Esophagus muscularis mucosa (tissue), 4 donors: ENCODE results near the gene IGF2BP3. TPM values are rescaled to one million over a fixed set of nuclear protein-coding genes. Genes with fewer than 3 reads are reported as not detected.

Source experiments
- DNase-seq: peaks from one replicate; pipeline ENCODE4 v3.0.0-alpha.2; 2017; ENCODE audit errors: extremely low spot score
- H3K27ac ChIP-seq, 4 donors: fragments of 200-600 bp; sonication (generic); replicated peaks in 1 of 4; 1 replicate in 3 of 4; 2 replicates in 1 of 4; pipeline ENCODE4 v1.5.1; 2016 to 2019; ENCODE audit warnings: mild to moderate bottlenecking in 1 of 4
- H3K27me3 ChIP-seq, 4 donors: fragments of 200-600 bp; sonication (generic); one replicate each; pipeline versions ENCODE4 v1.5.1 to v1.6.0; 2016 to 2019
- H3K36me3 ChIP-seq, 4 donors: fragments of 200-600 bp; sonication (generic); one replicate each; pipeline ENCODE4 v1.5.1; 2016 to 2019
- H3K4me1 ChIP-seq, 4 donors: fragments of 200-600 bp; sonication (generic); one replicate each; pipeline ENCODE4 v1.5.1; 2016 to 2019
- H3K4me3 ChIP-seq, 4 donors: fragments of 200-600 bp; sonication (generic); 1 replicate in 2 of 4; 2 replicates in 2 of 4; pipeline ENCODE4 v1.5.1; 2016 to 2019; ENCODE audit warnings: mild to moderate bottlenecking in 4 of 4, moderate library complexity in 1 of 4
- H3K9me3 ChIP-seq, 4 donors: fragments of 200-600 bp; sonication (generic); 1 replicate in 3 of 4; 2 replicates in 1 of 4; pipeline ENCODE4 v1.5.1; 2016 to 2019
- CTCF ChIP-seq, 3 experiments: fragments of 200-600 bp in 2 of 3; fragments of 450-650 bp in 1 of 3; sonication (generic) in 2 of 3; IDR thresholded peaks; one replicate each; pipeline ENCODE4 v1.5.1; 2017 to 2019; ENCODE audit warnings: antibody characterized with exemption in 3 of 3, mild to moderate bottlenecking in 2 of 3, moderate library complexity in 1 of 3
- EP300 ChIP-seq: sonication (generic); formaldehyde crosslinking; IDR thresholded peaks from one replicate; pipeline ENCODE4 v1.6.1; 2017; ENCODE audit warnings: antibody characterized with exemption
- POLR2A ChIP-seq: fragments of 450-650 bp; IDR thresholded peaks from one replicate; pipeline ENCODE4 v1.6.1; 2017; ENCODE audit warnings: antibody characterized with exemption, moderate library complexity, mild to moderate bottlenecking, low read depth
- POLR2AphosphoS5 ChIP-seq, 2 donors: sonication (generic); formaldehyde crosslinking; IDR thresholded peaks; one replicate each; pipeline ENCODE4 v1.6.1; 2017; ENCODE audit warnings: antibody characterized with exemption in 2 of 2
- WGBS: methylation state at CpG from one replicate; pipeline ENCODE4 v1.1.5; 2018; 5-methylcytosine and 5-hydroxymethylcytosine counted together
- intact Hi-C: fragments of 100-400 bp; cut with DNase I; formaldehyde crosslinking; loops from one replicate; pipeline ENCODE4 v1.15.1; 2023
- total RNA-seq, 4 donors: library from RNA; depleted of rRNA; stranded (reverse); fragments of >200 nt; gene quantifications; one replicate each; pipeline versions ENCODE4 v1.1.0 to v1.2.1, GENCODE V29; 2016

The IGF2BP3 gene
- total RNA-seq, 4 donors from 2014 or later = 0.45 to 1.7 TPM; not detected in 2

DNA sequence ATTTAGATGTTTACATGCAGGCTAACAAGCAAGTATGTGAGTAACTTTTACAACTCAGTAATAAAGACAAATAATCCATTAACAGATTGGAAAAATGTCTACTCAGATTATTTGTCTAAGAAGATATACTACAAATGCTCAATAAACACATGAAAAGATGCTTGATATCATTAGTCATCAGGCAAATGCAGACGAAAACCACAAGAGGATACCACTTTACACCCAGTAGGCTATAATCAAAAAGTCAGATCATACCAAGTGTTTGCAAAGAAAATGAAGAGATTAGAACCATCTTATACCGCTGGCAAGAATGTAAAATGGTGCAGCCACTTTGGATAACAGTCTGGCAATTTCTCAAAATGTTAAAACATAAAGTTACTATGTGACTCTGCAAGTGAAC, 87.1 kb downstream of the IGF2BP3 start:
- WGBS = 89% methylated on average over 2 of the region's 2 CpGs
- intact Hi-C loops = no loop called here
- H3K36me3 ChIP-seq = no peaks in the 10 kb centered on the region
- H3K4me3 ChIP-seq = no peak overlapping the region
- H3K4me1 ChIP-seq = no peaks in the 10 kb centered on the region
- TF ChIP-seq CTCF (IDR thresholded peaks at IDR 0.05) (no peak), POLR2A (no peak), POLR2AphosphoS5 (IDR thresholded peaks at IDR 0.05) (no peak), EP300 (no peak)
- H3K27me3 ChIP-seq = no peaks in the 10 kb centered on the region
- H3K27ac ChIP-seq = no peak overlapping the region
- no peak for DNase-seq
- H3K9me3 ChIP-seq = no peaks in the 10 kb centered on the region

DNA sequence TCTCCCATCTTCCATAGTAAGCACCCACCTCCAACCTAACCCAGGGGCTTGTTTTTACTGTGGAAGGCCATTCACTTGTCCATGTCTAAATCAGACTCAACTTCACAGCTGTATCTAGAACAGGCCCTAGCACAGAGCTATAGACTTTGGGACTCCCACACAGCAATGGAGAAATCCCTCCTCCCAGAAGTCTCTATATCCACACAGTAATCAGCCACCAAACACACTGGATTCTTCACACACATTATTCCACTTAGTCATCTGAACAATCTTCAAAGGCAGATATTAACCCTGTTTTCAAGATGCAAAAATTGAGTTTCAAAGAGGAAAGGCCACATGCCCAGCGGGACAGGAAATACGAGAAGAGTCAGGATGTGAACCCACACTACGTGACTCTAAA, 89.3 kb downstream of the IGF2BP3 start:
- TF ChIP-seq POLR2AphosphoS5 (IDR thresholded peaks at IDR 0.05) (no peak), POLR2A (no peak), CTCF (IDR thresholded peaks at IDR 0.05) (no peak), EP300 (no peak)
- H3K4me3 ChIP-seq = no peak overlapping the region
- H3K36me3 ChIP-seq = no peaks in the 10 kb centered on the region
- 92% methylated on average over 3 of the region's 3 CpGs for WGBS
- H3K4me1 ChIP-seq = no peaks in the 10 kb centered on the region
- intact Hi-C loops = no loop called here
- no peaks in the 10 kb centered on the region for H3K9me3 ChIP-seq
- no peak for DNase-seq
- no peaks in the 10 kb centered on the region for H3K27me3 ChIP-seq
- no peak overlapping the region for H3K27ac ChIP-seq

DNA sequence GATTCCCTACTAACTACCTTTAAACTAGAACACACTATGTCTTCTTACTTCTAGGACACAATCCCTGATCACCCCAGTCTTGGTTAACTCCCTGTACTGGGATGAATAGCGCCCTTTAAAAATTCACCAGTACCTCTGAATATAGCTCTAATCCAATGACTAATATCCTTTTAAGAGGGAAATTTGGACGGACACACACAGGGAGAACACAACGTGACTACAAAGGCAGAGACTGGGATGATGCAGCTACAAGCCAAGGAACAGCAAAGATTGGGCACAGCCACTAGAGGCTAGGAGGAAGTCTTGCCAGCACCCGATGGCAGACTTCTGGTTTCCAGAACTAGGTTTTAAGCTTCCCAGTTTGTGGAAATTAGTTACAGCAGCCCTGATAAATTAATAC, 89.7 kb downstream of the IGF2BP3 start:
- Histone ChIP-seq H3K4me3 (no peak overlapping the region), H3K27me3 (no peaks in the 10 kb centered on the region), H3K27ac (no peak overlapping the region), H3K9me3 (no peaks in the 10 kb centered on the region), H3K36me3 (no peaks in the 10 kb centered on the region), H3K4me1 (no peaks in the 10 kb centered on the region)
- no peak for DNase-seq
- TF ChIP-seq EP300 = no peak
- TF ChIP-seq POLR2AphosphoS5 (IDR thresholded peaks at IDR 0.05) = no peak
- TF ChIP-seq CTCF (IDR thresholded peaks at IDR 0.05) = no peak
- TF ChIP-seq POLR2A = no peak
- whole genome bisulfite sequencing = 55% methylated on average over 4 of the region's 4 CpGs
- intact Hi-C loops = no loop called here

DNA sequence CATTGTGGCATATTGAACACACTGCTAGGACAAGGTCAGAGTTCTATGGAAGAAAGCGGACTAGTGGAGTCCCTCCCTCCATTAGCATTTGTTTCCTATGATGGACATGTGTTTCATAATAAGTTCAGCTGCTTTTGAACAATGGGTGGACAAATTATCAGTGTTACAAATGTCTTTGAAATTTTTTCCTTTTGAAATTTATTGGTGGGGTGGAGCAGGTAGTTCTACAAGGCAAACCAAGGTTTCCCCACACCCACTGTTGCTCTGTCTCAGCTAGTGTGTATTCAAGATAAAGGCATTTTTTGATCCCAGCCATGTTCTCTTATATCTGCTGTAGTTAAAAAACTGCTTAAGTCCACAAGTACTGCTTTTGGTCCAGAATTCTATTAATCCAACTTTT, 91.3 kb downstream of the IGF2BP3 start:
- no peaks in the 10 kb centered on the region for H3K4me1 ChIP-seq
- intact Hi-C loops = no loop called here
- H3K27me3 ChIP-seq = no peaks in the 10 kb centered on the region
- TF ChIP-seq POLR2AphosphoS5 (IDR thresholded peaks at IDR 0.05) = no peak
- H3K36me3 ChIP-seq = no peaks in the 10 kb centered on the region
- no peak for DNase-seq
- no peak overlapping the region for H3K27ac ChIP-seq
- no peaks in the 10 kb centered on the region for H3K9me3 ChIP-seq
- 100% methylated on average over 1 of the region's 1 CpG for WGBS
- no peak overlapping the region for H3K4me3 ChIP-seq

- intact Hi-C loops = no loop called here
- no peak overlapping the region for H3K4me3 ChIP-seq
- no peak overlapping the region for H3K27ac ChIP-seq
- no peaks in the 10 kb centered on the region for H3K4me1 ChIP-seq
- peaks cover 0 to 5% (median 0%) of the 10 kb centered on the region in 4 donors for H3K27me3 ChIP-seq
- H3K36me3 ChIP-seq = no peaks in the 10 kb centered on the region
- H3K9me3 ChIP-seq = no peaks in the 10 kb centered on the region
- no peak for DNase-seq
- WGBS = 89% methylated on average over 3 of the region's 3 CpGs
- no peak for TF ChIP-seq CTCF (IDR thresholded peaks at IDR 0.05)
- no peak for TF ChIP-seq EP300
- no peak for TF ChIP-seq POLR2A
- TF ChIP-seq POLR2AphosphoS5 (IDR thresholded peaks at IDR 0.05) = no peak
Observed at GRCh38 chr7:23377134-23377533, 93.2 kb downstream of the IGF2BP3 start.
